CD4-positive, CD25-positive, alpha-beta regulatory T cell (primary cell): ENCODE results near the gene MDM2. TPM values are rescaled to one million over a fixed set of nuclear protein-coding genes. Genes with fewer than 3 reads are reported as not detected.
A peak's percentile ranks its signal among the peaks of the same experiment; 100 is the strongest.

Experiments
- ATAC-seq, 2 donors: fragments of 150-1000 bp; cut with Tn5 transposase; one replicate each; pipeline ENCODE4 v1.10.0; 2021; ENCODE audit warnings: low read depth in 2 of 2, moderate number of reproducible peaks in 2 of 2, moderate library complexity in 1 of 2
- DNase-seq, 3 donors: peaks; one replicate each; pipeline versions ENCODE4 v3.0.0 to v3.0.0-alpha.2; 2012 to 2022; ENCODE audit warnings: mixed read lengths in 1 of 3
- H3K27ac ChIP-seq: one replicate; pipeline ENCODE4 v1.7.0; 2013; ENCODE audit warnings: mild to moderate bottlenecking, low read length; ENCODE audit not compliant: insufficient read depth, poor library complexity, severe bottlenecking
- H3K27me3 ChIP-seq: one replicate; pipeline ENCODE4 v1.7.0; 2013; ENCODE audit warnings: low read length; ENCODE audit not compliant: control insufficient read depth, insufficient read depth
- H3K36me3 ChIP-seq: one replicate; pipeline ENCODE4 v1.7.0; 2013; ENCODE audit warnings: mild to moderate bottlenecking, low read length, moderate library complexity; ENCODE audit not compliant: control insufficient read depth, insufficient read depth
- H3K4me1 ChIP-seq: 2 replicates; pipeline ENCODE4 v1.7.0; 2013; ENCODE audit warnings: mild to moderate bottlenecking, low read length; ENCODE audit not compliant: insufficient read depth, control insufficient read depth, poor library complexity, severe bottlenecking
- H3K4me3 ChIP-seq: one replicate; pipeline ENCODE4 v1.7.0; 2013; ENCODE audit warnings: low read depth, mild to moderate bottlenecking, low read length, moderate library complexity
- H3K9me3 ChIP-seq, 2 experiments: 1 replicate in 1 of 2; 2 replicates in 1 of 2; pipeline ENCODE4 v1.7.0; 2013; ENCODE audit warnings: low read length in 2 of 2, mild to moderate bottlenecking in 1 of 2, moderate library complexity in 1 of 2; ENCODE audit not compliant: control insufficient read depth in 2 of 2
- H3K27ac Mint-ChIP-seq, 3 donors: one replicate each; pipeline ENCODE4 v1.8.0; 2020 to 2022; ENCODE audit warnings: mild to moderate bottlenecking in 3 of 3, mixed read lengths in 3 of 3, moderate library complexity in 2 of 3
- H3K27me3 Mint-ChIP-seq: one replicate; pipeline ENCODE4 v1.8.0; 2022; ENCODE audit warnings: mild to moderate bottlenecking, mixed read lengths
- H3K36me3 Mint-ChIP-seq: one replicate; pipeline ENCODE4 v1.8.0; 2020; ENCODE audit warnings: mixed read lengths
- H3K4me1 Mint-ChIP-seq, 4 donors: one replicate each; pipeline ENCODE4 v1.8.0; 2020 to 2022; ENCODE audit warnings: mixed read lengths in 4 of 4, mild to moderate bottlenecking in 1 of 4
- H3K4me3 Mint-ChIP-seq, 4 donors: one replicate each; pipeline ENCODE4 v1.8.0; 2020 to 2022; ENCODE audit warnings: mild to moderate bottlenecking in 4 of 4, mixed read lengths in 4 of 4, moderate library complexity in 3 of 4
- H3K9me3 Mint-ChIP-seq, 7 donors: one replicate each; pipeline ENCODE4 v1.8.0; 2020 to 2022; ENCODE audit warnings: mixed read lengths in 7 of 7, mild to moderate bottlenecking in 3 of 7, moderate library complexity in 2 of 7
- polyA plus RNA-seq, 4 donors: library from polyadenylated mRNA; unstranded; fragments of 300-500 nt; fragmentation: Illumina TruSeq; gene quantifications; one replicate each; pipeline ENCODE4 v1.2.3, GENCODE V29; 2021
- total RNA-seq: library from RNA; stranded (reverse); gene quantifications from one replicate; pipeline ENCODE4 v1.2.3, GENCODE V29; 2022

MDM2 gene
- total and polyA plus RNA-seq, 5 donors from 2014 or later, result 21.8 to 101 (median 24.0) TPM

DNA sequence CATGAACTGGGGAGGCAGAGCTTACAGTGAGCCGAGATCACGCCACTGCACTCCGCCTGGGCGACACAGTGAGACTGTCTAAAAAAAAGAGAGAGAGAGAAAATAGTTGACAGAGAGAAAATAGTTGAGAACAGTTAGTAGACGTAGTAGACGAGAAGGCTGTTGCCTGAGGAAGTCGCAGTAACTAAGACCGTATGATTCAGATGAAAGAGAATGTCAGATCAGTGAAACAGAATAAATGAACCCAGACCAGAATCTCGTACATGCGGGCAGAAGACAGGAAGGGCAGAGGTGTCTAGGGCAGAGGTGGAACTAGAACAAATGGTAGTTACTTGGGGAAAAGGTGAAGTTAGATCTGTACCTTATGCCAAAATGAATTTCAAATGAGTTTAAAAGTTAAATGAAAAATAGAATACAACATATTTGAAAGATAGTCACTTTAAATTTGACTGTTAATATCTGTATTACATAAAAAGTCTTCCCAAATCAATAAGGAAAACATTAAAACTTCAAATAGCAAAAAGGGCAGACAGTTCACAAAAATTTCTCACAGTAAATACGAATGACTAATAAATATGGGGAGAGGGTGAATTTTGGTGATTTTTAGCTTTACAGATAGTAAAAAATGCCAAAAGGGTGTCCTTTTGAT lies 17.7 kb downstream of the MDM2 start:
- Histone ChIP-seq H3K9me3 (no peaks in the 10 kb centered on the region), H3K4me3 (no peak overlapping the region), H3K4me1 (peaks cover 5% of the 10 kb centered on the region), H3K27ac (no peak overlapping the region), H3K36me3 (peaks cover 80% of the 10 kb centered on the region), H3K27me3 (no peaks in the 10 kb centered on the region)
- H3K27me3 Mint-ChIP-seq, result no peaks in the 10 kb centered on the region
- peaks cover 0 to 1% (median 0%) of the 10 kb centered on the region in 7 donors for H3K9me3 Mint-ChIP-seq
- no peak overlapping the region for H3K4me3 Mint-ChIP-seq
- H3K4me1 Mint-ChIP-seq, result peaks cover 18 to 39% (median 22%) of the 10 kb centered on the region in 4 donors
- DNase-seq, result no peak
- H3K27ac Mint-ChIP-seq, result peak overlapping the region in 2 of 3 donors; percentile 10 to 74
- H3K36me3 Mint-ChIP-seq, result peaks cover 39% of the 10 kb centered on the region
- no peak for ATAC-seq

DNA sequence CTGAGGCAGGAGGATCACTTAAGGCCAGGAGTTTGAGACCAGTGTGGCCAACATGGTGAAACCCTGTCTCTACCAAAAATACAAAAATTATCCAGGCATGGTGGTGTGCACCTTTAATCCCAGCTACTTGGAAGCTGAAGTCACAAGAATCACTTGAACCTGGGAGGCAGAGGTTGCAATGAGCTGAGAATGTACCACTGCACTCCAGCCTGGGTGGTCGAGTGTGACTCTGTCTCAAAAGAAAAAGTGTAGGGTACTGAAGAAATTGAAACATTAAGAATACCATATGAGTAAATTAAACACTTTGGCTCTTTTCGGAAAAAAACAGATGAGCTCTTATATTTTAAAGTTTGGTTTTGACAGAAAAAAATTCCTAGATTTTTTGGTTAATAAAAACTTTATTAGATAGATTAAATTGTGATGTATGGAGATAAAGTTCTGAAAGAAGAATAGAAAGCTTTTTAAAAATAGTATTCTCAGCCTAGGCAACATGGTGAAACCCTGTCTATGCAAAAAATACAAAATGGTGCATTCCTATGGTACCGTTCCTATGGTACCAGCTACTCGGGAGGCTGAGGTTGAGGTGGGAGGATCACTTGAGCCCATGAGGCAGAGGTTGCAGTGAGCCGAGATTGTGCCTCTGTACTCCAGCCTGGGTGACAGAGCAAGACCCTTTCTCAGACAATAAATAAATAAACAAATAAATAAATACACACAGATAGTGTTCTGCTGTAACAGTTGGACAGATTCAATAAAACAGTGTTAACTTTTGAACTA lies 20.1 kb downstream of the MDM2 start:
- Mint-ChIP-seq H3K4me3 (no peak overlapping the region), H3K4me1 (peaks cover 10 to 20% (median 13%) of the 10 kb centered on the region in 4 donors), H3K27me3 (no peaks in the 10 kb centered on the region), H3K9me3 (no peaks in the 10 kb centered on the region), H3K36me3 (peaks cover 39% of the 10 kb centered on the region), H3K27ac (peak overlapping the region in 1 of 3 donors; percentile 74)
- H3K4me3 ChIP-seq, result no peak overlapping the region
- ATAC-seq, result no peak
- H3K4me1 ChIP-seq, result no peaks in the 10 kb centered on the region
- H3K36me3 ChIP-seq, result peaks cover 71% of the 10 kb centered on the region
- H3K27ac ChIP-seq, result no peak overlapping the region
- no peak for DNase-seq
- no peaks in the 10 kb centered on the region for H3K27me3 ChIP-seq
- no peaks in the 10 kb centered on the region for H3K9me3 ChIP-seq

GRCh38 chr12:68828672-68829068 lies 20.7 kb downstream of the MDM2 start:
- H3K9me3 ChIP-seq, result no peaks in the 10 kb centered on the region
- ATAC-seq, result no peak
- H3K27ac ChIP-seq, result no peak overlapping the region
- Mint-ChIP-seq H3K27me3 (no peaks in the 10 kb centered on the region), H3K36me3 (peaks cover 34% of the 10 kb centered on the region), H3K4me1 (peaks cover 5 to 14% (median 9%) of the 10 kb centered on the region in 4 donors), H3K9me3 (no peaks in the 10 kb centered on the region), H3K27ac (no peak overlapping the region), H3K4me3 (no peak overlapping the region)
- H3K4me1 ChIP-seq, result no peaks in the 10 kb centered on the region
- no peaks in the 10 kb centered on the region for H3K27me3 ChIP-seq
- DNase-seq, result no peak
- peaks cover 69% of the 10 kb centered on the region for H3K36me3 ChIP-seq
- no peak overlapping the region for H3K4me3 ChIP-seq

DNA sequence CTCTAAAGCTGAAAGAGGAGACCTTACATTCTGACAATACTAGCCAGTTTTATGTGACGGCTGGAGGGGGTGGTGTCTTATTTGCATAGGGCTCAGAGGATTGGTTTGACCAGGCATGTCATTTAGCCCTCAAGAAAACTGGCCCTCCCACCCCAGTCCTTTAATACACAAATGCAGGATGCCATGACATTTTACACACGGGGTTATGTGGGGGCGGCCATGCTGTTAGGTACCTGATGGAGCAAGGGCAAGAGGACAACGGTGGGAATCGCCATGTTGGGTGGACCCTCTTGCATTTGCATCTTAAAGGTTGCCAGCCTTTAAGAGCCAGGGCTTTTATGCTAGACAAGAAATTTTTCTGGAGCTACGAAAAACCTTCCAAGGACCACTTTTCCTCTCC lies 23.3 kb downstream of the MDM2 start:
- ATAC-seq (no peak), DNase-seq (no peak)
- no peak overlapping the region for H3K4me3 Mint-ChIP-seq
- H3K4me1 ChIP-seq, result no peaks in the 10 kb centered on the region
- peaks cover 32% of the 10 kb centered on the region for H3K36me3 Mint-ChIP-seq
- peaks cover 66% of the 10 kb centered on the region for H3K36me3 ChIP-seq
- H3K27me3 Mint-ChIP-seq, result no peaks in the 10 kb centered on the region
- H3K27ac ChIP-seq, result no peak overlapping the region
- no peaks in the 10 kb centered on the region for H3K9me3 ChIP-seq
- H3K4me1 Mint-ChIP-seq, result peaks cover 9 to 24% (median 14%) of the 10 kb centered on the region in 4 donors
- no peak overlapping the region for H3K4me3 ChIP-seq
- no peaks in the 10 kb centered on the region for H3K9me3 Mint-ChIP-seq
- H3K27ac Mint-ChIP-seq, result no peak overlapping the region
- no peaks in the 10 kb centered on the region for H3K27me3 ChIP-seq

DNA sequence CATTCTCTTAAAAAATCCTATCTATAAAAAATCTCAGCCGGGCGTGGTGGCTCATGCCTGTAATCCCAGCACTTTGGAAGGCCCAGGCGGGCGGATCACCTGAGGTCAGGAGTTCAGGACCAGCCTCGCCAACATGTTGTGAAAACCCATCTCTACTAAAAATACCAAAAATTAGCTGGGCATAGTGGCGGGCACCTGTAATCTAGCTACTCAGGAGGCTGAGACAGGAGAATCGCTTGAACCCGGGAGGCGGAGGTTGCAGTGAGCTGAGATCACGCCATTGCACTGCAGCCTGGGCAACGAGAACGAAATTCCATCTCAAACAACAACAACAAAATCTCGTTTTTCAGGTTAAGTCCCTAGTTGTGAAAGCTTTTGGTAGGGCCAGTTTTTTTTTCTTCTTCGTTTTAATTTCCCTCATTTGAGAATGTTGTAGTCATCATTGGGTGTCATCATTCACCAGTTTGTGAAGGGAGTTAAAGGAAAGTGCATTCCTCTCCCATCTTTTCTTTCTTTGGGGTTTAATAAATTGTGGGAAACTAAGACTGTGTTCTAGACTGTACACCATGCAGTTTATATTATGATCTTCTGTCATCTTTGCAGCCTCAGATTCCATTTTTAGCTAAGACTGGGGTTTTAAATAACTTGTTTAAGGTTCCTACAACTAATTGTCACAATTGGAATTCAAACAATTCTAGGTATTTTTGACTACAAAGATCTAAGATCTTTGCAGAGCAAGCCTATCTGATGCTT lies 23.9 kb downstream of the MDM2 start:
- no peaks in the 10 kb centered on the region for H3K27me3 Mint-ChIP-seq
- peaks cover 69% of the 10 kb centered on the region for H3K36me3 ChIP-seq

GRCh38 chr12:68832504-68832867 lies 24.5 kb downstream of the MDM2 start:
- H3K27me3 Mint-ChIP-seq, result no peaks in the 10 kb centered on the region
- H3K4me3 Mint-ChIP-seq, result no peak overlapping the region
- H3K4me1 Mint-ChIP-seq, result peaks cover 11 to 22% (median 14%) of the 10 kb centered on the region in 4 donors
- no peak overlapping the region for H3K27ac Mint-ChIP-seq
- no peaks in the 10 kb centered on the region for H3K9me3 ChIP-seq
- H3K4me1 ChIP-seq, result no peaks in the 10 kb centered on the region
- H3K27me3 ChIP-seq, result no peaks in the 10 kb centered on the region
- no peak overlapping the region for H3K27ac ChIP-seq
- H3K9me3 Mint-ChIP-seq, result no peaks in the 10 kb centered on the region
- peaks cover 68% of the 10 kb centered on the region for H3K36me3 ChIP-seq
- ATAC-seq, result no peak
- DNase-seq, result no peak
- H3K4me3 ChIP-seq, result no peak overlapping the region
- peaks cover 30% of the 10 kb centered on the region for H3K36me3 Mint-ChIP-seq

More for the DNA sequence above, 23.9 kb downstream of the MDM2 start:
- no peak overlapping the region for H3K4me3 Mint-ChIP-seq
- ATAC-seq (no peak), DNase-seq (no peak)
- H3K36me3 Mint-ChIP-seq, result peaks cover 35% of the 10 kb centered on the region
- Histone ChIP-seq H3K4me3 (no peak overlapping the region), H3K9me3 (no peaks in the 10 kb centered on the region), H3K27me3 (no peaks in the 10 kb centered on the region), H3K27ac (no peak overlapping the region), H3K4me1 (no peaks in the 10 kb centered on the region)
- no peak overlapping the region for H3K27ac Mint-ChIP-seq
- no peaks in the 10 kb centered on the region for H3K9me3 Mint-ChIP-seq
- peaks cover 11 to 22% (median 17%) of the 10 kb centered on the region in 4 donors for H3K4me1 Mint-ChIP-seq

DNA sequence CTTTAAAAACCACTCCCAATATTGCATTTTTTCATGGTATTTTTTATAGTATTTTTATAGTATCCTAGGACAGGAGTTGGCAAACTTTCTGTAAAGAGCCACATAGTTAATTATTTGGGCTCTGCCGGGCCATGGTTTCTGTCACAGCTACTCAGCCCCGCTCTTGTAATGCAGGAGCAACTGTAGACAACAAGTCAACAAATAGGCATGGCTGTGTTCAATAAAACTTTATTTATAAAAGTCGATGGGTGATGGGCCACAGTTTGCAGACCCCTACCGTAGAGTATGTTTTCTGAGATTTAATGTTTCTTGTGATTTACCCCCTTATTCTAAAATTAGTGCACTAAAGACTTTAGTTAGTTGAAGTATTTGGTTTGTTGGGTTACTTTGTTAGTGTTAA lies 25.5 kb downstream of the MDM2 start:
- Histone ChIP-seq H3K4me3 (no peak overlapping the region), H3K27ac (no peak overlapping the region), H3K4me1 (no peaks in the 10 kb centered on the region), H3K9me3 (no peaks in the 10 kb centered on the region), H3K36me3 (peaks cover 65% of the 10 kb centered on the region), H3K27me3 (no peaks in the 10 kb centered on the region)
- Mint-ChIP-seq H3K9me3 (no peaks in the 10 kb centered on the region), H3K27ac (peak overlapping the region in 2 of 3 donors; percentile 33 to 45), H3K27me3 (no peaks in the 10 kb centered on the region), H3K4me3 (peak overlapping the region in 1 of 4 donors; percentile 40), H3K36me3 (peaks cover 35% of the 10 kb centered on the region), H3K4me1 (peaks cover 16 to 22% (median 17%) of the 10 kb centered on the region in 4 donors)
- DNase-seq (no peak), ATAC-seq (no peak)
